HepG2 (cell line): ENCODE measurements around the gene NOS1AP. TPM values are rescaled to one million over a fixed set of nuclear protein-coding genes. Genes with fewer than 3 reads are reported as not detected.

Experiments used
- ATAC-seq: fragments of 200-7000 bp; cut with Tn5 transposase; 3 replicates; pipeline ENCODE4 v1.9.1; 2020; ENCODE audit warnings: mild to moderate bottlenecking, moderate library complexity
- BruUV-seq: library from RNA; stranded (reverse); fragments of 400-500 nt; replicated peaks from 2 replicates; lab custom pipeline; 2021; lab: Mats Ljungman, UMichigan
- CTCF ChIA-PET: fragments of 300-600 bp; formaldehyde crosslinking; extraction: SDS; loops from one replicate; lab custom pipeline; 2021; ENCODE audit warnings: low total read pairs, inconsistent platforms, low intra/inter-chr PET ratio; lab: Yijun Ruan, JAX
- POLR2A ChIA-PET: fragments of 350-600 bp; sonication (Branson Sonifier 250); formaldehyde crosslinking; loops from one replicate; lab custom pipeline; 2020; ENCODE audit warnings: antibody characterized with exemption, inconsistent platforms; lab: Yijun Ruan, JAX
- DNase-seq: peaks from one replicate; pipeline ENCODE4 v3.0.0-alpha.2; 2015; ENCODE audit warnings: low spot score
- FAIRE-seq: peaks from 3 replicates; lab custom pipeline; 2011; peaks lifted over from hg19 to GRCh38; lab: Jason Lieb, UNC
- H2AFZ ChIP-seq: one replicate; pipeline ENCODE4 v1.6.1; 2011; ENCODE audit warnings: low read length, inconsistent platforms
- H3K27ac ChIP-seq: fragments of 300-600 bp; 3 replicates; pipeline ENCODE4 v1.8.0; 2011; ENCODE audit warnings: mixed run types, mild to moderate bottlenecking, mixed read lengths, low read length, inconsistent platforms; ENCODE audit not compliant: insufficient read depth; ENCODE audit errors: extremely low read length
- H3K27me3 ChIP-seq, 2 experiments: fragments of 200-600 bp in 1 of 2; 2 replicates in 1 of 2; 3 replicates in 1 of 2; pipeline versions ENCODE4 v1.6.0 to v1.8.0; 2011; ENCODE audit warnings: low read length in 2 of 2, mild to moderate bottlenecking in 2 of 2, moderate library complexity in 2 of 2, inconsistent platforms in 1 of 2; ENCODE audit not compliant: insufficient read depth in 2 of 2, control insufficient read depth in 1 of 2
- H3K36me3 ChIP-seq, 2 experiments: fragments of 200-600 bp in 1 of 2; replicated peaks in 1 of 2; 2 replicates in 1 of 2; 3 replicates in 1 of 2; pipeline versions ENCODE4 v1.5.1 to v1.8.0; 2011; ENCODE audit warnings: low read length in 2 of 2, inconsistent platforms in 1 of 2; ENCODE audit not compliant: insufficient read depth in 2 of 2, control insufficient read depth in 1 of 2
- H3K4me1 ChIP-seq: 2 replicates; pipeline ENCODE4 v1.5.1; 2012; ENCODE audit warnings: low read length, inconsistent platforms; ENCODE audit not compliant: insufficient read depth
- H3K4me2 ChIP-seq: 2 replicates; pipeline ENCODE4 v1.6.0; 2011; ENCODE audit warnings: low read depth, low read length, inconsistent platforms
- H3K4me3 ChIP-seq, 3 experiments: fragments of 200-600 bp in 1 of 3; sonication (generic), shearing (Covaris generic) in 1 of 3; replicated peaks in 1 of 3; 2 replicates each; pipeline ENCODE4 v1.5.1; 2011 to 2016; ENCODE audit warnings: low read length in 3 of 3, inconsistent platforms in 2 of 3, low read depth in 2 of 3, mild to moderate bottlenecking in 2 of 3, control low read depth in 1 of 3, mixed read lengths in 1 of 3; ENCODE audit not compliant: insufficient read depth in 1 of 3
- H3K79me2 ChIP-seq: one replicate; pipeline ENCODE4 v1.6.1; 2011; ENCODE audit warnings: low read length, inconsistent platforms; ENCODE audit not compliant: insufficient read depth
- H3K9ac ChIP-seq: 2 replicates; pipeline ENCODE4 v1.6.0; 2011; ENCODE audit warnings: mild to moderate bottlenecking, low read depth, low read length, inconsistent platforms; ENCODE audit not compliant: insufficient read depth
- H3K9me3 ChIP-seq: 2 replicates; pipeline ENCODE4 v1.5.1; 2012; ENCODE audit warnings: mild to moderate bottlenecking, low read length
- H4K20me1 ChIP-seq: 2 replicates; pipeline ENCODE4 v1.6.0; 2011; ENCODE audit warnings: inconsistent platforms, mild to moderate bottlenecking, low read length, moderate library complexity; ENCODE audit not compliant: insufficient read depth
- CHCHD3 ChIP-seq: sonication (generic); formaldehyde crosslinking; IDR thresholded peaks from 2 replicates; pipeline ENCODE4 v1.8.0; 2022; ENCODE audit warnings: mild to moderate bottlenecking, missing genetic modification reagents, moderate library complexity
- EP300 ChIP-seq, 3 experiments: sonication (generic) in 1 of 3; formaldehyde crosslinking in 1 of 3; IDR thresholded peaks; 2 replicates each; pipeline versions ENCODE4 v1.5.1 to v1.6.1; 2011 to 2020; ENCODE audit warnings: low read depth in 2 of 3, low read length in 2 of 3, borderline replicate concordance in 1 of 3, improper control_type of control experiment in 1 of 3, mild to moderate bottlenecking in 1 of 3, missing genetic modification reagents in 1 of 3, moderate library complexity in 1 of 3
- MEF2D ChIP-seq: sonication (generic); formaldehyde crosslinking; IDR thresholded peaks from 2 replicates; pipeline ENCODE4 v1.5.1; 2020; ENCODE audit warnings: mild to moderate bottlenecking, missing genetic modification reagents
- NCOA1 ChIP-seq: sonication (generic); formaldehyde crosslinking; IDR thresholded peaks from 2 replicates; pipeline ENCODE4 v1.9.0; 2021; ENCODE audit warnings: missing genetic modification reagents
- PAWR ChIP-seq: sonication (generic); formaldehyde crosslinking; IDR thresholded peaks from 2 replicates; pipeline ENCODE4 v1.4.0; 2020; ENCODE audit warnings: missing genetic modification reagents, mild to moderate bottlenecking, borderline replicate concordance
- POLR2AphosphoS2 ChIP-seq: IDR thresholded peaks from 2 replicates; pipeline ENCODE4 v1.6.1; 2011; ENCODE audit warnings: low read depth, low read length, improper control_type of control experiment
- RFXAP ChIP-seq: sonication (generic); formaldehyde crosslinking; IDR thresholded peaks from 2 replicates; pipeline ENCODE4 v1.4.0; 2020; ENCODE audit warnings: missing genetic modification reagents, borderline replicate concordance
- SP2 ChIP-seq: sonication (generic); formaldehyde crosslinking; IDR thresholded peaks from 2 replicates; pipeline ENCODE4 v1.5.1; 2020; ENCODE audit warnings: mild to moderate bottlenecking, missing genetic modification reagents
- TAF15 ChIP-seq: fragments of 200-400 bp; formaldehyde crosslinking; IDR thresholded peaks from one replicate; pipeline ENCODE4 v1.6.1; 2018; ENCODE audit warnings: mild to moderate bottlenecking, low read depth, low read length; ENCODE audit not compliant: poor library complexity, severe bottlenecking
- TOE1 ChIP-seq: sonication (generic); formaldehyde crosslinking; IDR thresholded peaks from 2 replicates; pipeline ENCODE4 v1.4.0; 2020; ENCODE audit warnings: mild to moderate bottlenecking, missing genetic modification reagents
- ZMAT3 ChIP-seq: sonication (generic); formaldehyde crosslinking; conservative IDR thresholded peaks from 2 replicates; pipeline ENCODE4 v1.7.0; 2021; ENCODE audit warnings: missing genetic modification reagents
- ZNF589 ChIP-seq: sonication (generic); formaldehyde crosslinking; conservative IDR thresholded peaks from 2 replicates; pipeline ENCODE4 v1.8.0; 2022; ENCODE audit warnings: mild to moderate bottlenecking, moderate library complexity, missing genetic modification reagents
- ZNF841 ChIP-seq: sonication (generic); formaldehyde crosslinking; IDR thresholded peaks from 2 replicates; pipeline ENCODE4 v1.8.1; 2023; ENCODE audit warnings: missing genetic modification reagents, borderline replicate concordance
- in situ Hi-C: cut with HindIII; loops from 2 replicates; pipeline ENCODE4 v1.10.0; 2017; ENCODE audit warnings: low pct_unique_long_range_greater_than_20kb; ENCODE audit not compliant: extremely low pct_ligation_motif_present
- intact Hi-C: fragments of 100-400 bp; cut with micrococcal nuclease; formaldehyde crosslinking; loops from one replicate; pipeline ENCODE4 v1.10.0; 2022; ENCODE audit not compliant: unreplicated experiment
- polyA plus RNA-seq, 8 experiments: library from polyadenylated mRNA; depleted of rRNA in 3 of 8; stranded (reverse) in 7 of 8; unstranded in 1 of 8; fragments of >200 nt; fragmentation: Illumina TruSeq in 4 of 8; extraction: Trizol in 4 of 8; gene quantifications; 2 replicates each; pipeline versions ENCODE4 v1.2.1 to v1.2.3, GENCODE V29; 2011 to 2016; ENCODE audit warnings: low read depth in 4 of 8, missing spikeins in 1 of 8, mixed read lengths in 1 of 8; ENCODE audit not compliant: insufficient read depth in 1 of 8
- total RNA-seq, 5 experiments: library from RNA; depleted of rRNA; stranded (reverse); fragments of >200 nt; fragmentation: Illumina TruSeq; extraction: Trizol; gene quantifications; 2 replicates each; pipeline ENCODE4 v1.2.3, GENCODE V29; 2016; ENCODE audit warnings: low read depth in 1 of 5
- TF ChIP-seq, protein P1 (sequence below): sonication (generic); formaldehyde crosslinking; IDR thresholded peaks from 2 replicates; pipeline ENCODE4 v1.4.0; 2020; ENCODE audit warnings: missing genetic modification reagents, borderline replicate concordance
- TF ChIP-seq, protein P2 (sequence below): sonication (generic); formaldehyde crosslinking; IDR thresholded peaks from 2 replicates; pipeline ENCODE4 v1.5.1; 2020; ENCODE audit warnings: mild to moderate bottlenecking, moderate library complexity, missing genetic modification reagents
- TF ChIP-seq, protein P3 (sequence below): sonication (generic); formaldehyde crosslinking; IDR thresholded peaks from 2 replicates; pipeline ENCODE4 v1.4.0; 2020; ENCODE audit warnings: low read depth, mild to moderate bottlenecking, missing genetic modification reagents
- TF ChIP-seq, protein P4 (sequence below): sonication (generic); formaldehyde crosslinking; IDR thresholded peaks from 2 replicates; pipeline ENCODE4 v1.4.0; 2020; ENCODE audit warnings: mild to moderate bottlenecking, missing genetic modification reagents

NOS1AP gene
- total and polyA plus RNA-seq, 2 of the 13 experiments (the other 11 are each of a cell fraction or from before 2014, with no cell fraction given): 2.0 to 3.3 TPM

DNA sequence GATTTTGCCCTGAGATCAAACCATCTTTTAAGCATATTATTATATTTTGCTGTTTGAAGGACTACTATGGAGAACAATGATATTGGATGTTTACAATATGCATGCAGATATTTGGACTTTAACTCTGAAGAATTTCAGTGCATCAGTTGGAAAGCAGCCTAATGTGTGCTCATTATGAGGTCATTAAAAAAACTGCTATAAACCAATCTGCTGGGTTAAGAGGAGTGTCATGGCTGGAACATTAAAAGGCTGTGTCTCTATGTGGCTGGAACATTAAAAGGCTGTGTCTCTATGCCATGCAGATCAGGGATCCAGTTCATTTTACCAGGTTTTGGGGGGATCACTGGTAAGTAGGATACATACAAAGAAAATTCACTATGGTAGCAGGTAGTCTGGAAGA is 229.5 kb downstream of the NOS1AP start:
- in situ Hi-C loops (no loop called here), intact Hi-C loops (no loop called here)
- FAIRE-seq (no peak), DNase-seq (no peak), ATAC-seq (no peak)
- Histone ChIP-seq H4K20me1 (no peaks in the 10 kb centered on the region), H3K9ac (no peak overlapping the region), H3K79me2 (no peaks in the 10 kb centered on the region), H3K4me2 (no peak overlapping the region), H2AFZ (no peak overlapping the region), H3K36me3 (peaks cover 4 to 20% of the 10 kb centered on the region in 2 experiments; a peak in 4 of 5 replicates), H3K9me3 (no peaks in the 10 kb centered on the region), H3K27me3 (no peaks in the 10 kb centered on the region), H3K27ac (no peak overlapping the region), H3K4me1 (no peaks in the 10 kb centered on the region), H3K4me3 (no peak overlapping the region)
- POLR2A ChIA-PET: no interaction called here
- no TSS peak for BruUV-seq
- CTCF ChIA-PET: no interaction called here
- TF ChIP-seq MEF2D (CRISPR knock-in tag): no peak
- no peak for TF ChIP-seq EP300 (IDR thresholded peaks at IDR 0.05; ENCODE audit: low read depth in 2 of 2, low read length in 2 of 2)
- no peak for TF ChIP-seq EP300 (CRISPR knock-in tag; IDR thresholded peaks at IDR 0.05; ENCODE audit: borderline replicate concordance)
- TF ChIP-seq ZNF841: no peak
- no peak for TF ChIP-seq CHCHD3
- TF ChIP-seq ZNF589 (CRISPR knock-in tag): no peak
- TF ChIP-seq NCOA1 (CRISPR knock-in tag): no peak
- no peak for TF ChIP-seq TOE1 (CRISPR knock-in tag)
- TF ChIP-seq, protein P1, sequence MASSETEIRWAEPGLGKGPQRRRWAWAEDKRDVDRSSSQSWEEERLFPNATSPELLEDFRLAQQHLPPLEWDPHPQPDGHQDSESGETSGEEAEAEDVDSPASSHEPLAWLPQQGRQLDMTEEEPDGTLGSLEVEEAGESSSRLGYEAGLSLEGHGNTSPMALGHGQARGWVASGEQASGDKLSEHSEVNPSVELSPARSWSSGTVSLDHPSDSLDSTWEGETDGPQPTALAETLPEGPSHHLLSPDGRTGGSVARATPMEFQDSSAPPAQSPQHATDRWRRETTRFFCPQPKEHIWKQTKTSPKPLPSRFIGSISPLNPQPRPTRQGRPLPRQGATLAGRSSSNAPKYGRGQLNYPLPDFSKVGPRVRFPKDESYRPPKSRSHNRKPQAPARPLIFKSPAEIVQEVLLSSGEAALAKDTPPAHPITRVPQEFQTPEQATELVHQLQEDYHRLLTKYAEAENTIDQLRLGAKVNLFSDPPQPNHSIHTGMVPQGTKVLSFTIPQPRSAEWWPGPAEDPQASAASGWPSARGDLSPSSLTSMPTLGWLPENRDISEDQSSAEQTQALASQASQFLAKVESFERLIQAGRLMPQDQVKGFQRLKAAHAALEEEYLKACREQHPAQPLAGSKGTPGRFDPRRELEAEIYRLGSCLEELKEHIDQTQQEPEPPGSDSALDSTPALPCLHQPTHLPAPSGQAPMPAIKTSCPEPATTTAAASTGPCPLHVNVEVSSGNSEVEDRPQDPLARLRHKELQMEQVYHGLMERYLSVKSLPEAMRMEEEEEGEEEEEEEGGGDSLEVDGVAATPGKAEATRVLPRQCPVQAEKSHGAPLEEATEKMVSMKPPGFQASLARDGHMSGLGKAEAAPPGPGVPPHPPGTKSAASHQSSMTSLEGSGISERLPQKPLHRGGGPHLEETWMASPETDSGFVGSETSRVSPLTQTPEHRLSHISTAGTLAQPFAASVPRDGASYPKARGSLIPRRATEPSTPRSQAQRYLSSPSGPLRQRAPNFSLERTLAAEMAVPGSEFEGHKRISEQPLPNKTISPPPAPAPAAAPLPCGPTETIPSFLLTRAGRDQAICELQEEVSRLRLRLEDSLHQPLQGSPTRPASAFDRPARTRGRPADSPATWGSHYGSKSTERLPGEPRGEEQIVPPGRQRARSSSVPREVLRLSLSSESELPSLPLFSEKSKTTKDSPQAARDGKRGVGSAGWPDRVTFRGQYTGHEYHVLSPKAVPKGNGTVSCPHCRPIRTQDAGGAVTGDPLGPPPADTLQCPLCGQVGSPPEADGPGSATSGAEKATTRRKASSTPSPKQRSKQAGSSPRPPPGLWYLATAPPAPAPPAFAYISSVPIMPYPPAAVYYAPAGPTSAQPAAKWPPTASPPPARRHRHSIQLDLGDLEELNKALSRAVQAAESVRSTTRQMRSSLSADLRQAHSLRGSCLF (CRISPR knock-in tag): no peak
- no peak for TF ChIP-seq ZMAT3 (CRISPR knock-in tag)
- no peak for TF ChIP-seq TAF15
- TF ChIP-seq, protein P2, sequence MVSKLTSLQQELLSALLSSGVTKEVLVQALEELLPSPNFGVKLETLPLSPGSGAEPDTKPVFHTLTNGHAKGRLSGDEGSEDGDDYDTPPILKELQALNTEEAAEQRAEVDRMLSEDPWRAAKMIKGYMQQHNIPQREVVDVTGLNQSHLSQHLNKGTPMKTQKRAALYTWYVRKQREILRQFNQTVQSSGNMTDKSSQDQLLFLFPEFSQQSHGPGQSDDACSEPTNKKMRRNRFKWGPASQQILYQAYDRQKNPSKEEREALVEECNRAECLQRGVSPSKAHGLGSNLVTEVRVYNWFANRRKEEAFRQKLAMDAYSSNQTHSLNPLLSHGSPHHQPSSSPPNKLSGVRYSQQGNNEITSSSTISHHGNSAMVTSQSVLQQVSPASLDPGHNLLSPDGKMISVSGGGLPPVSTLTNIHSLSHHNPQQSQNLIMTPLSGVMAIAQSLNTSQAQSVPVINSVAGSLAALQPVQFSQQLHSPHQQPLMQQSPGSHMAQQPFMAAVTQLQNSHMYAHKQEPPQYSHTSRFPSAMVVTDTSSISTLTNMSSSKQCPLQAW: no peak
- TF ChIP-seq, protein P3, sequence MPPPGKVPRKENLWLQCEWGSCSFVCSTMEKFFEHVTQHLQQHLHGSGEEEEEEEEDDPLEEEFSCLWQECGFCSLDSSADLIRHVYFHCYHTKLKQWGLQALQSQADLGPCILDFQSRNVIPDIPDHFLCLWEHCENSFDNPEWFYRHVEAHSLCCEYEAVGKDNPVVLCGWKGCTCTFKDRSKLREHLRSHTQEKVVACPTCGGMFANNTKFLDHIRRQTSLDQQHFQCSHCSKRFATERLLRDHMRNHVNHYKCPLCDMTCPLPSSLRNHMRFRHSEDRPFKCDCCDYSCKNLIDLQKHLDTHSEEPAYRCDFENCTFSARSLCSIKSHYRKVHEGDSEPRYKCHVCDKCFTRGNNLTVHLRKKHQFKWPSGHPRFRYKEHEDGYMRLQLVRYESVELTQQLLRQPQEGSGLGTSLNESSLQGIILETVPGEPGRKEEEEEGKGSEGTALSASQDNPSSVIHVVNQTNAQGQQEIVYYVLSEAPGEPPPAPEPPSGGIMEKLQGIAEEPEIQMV (CRISPR knock-in tag): no peak
- TF ChIP-seq, protein P4, sequence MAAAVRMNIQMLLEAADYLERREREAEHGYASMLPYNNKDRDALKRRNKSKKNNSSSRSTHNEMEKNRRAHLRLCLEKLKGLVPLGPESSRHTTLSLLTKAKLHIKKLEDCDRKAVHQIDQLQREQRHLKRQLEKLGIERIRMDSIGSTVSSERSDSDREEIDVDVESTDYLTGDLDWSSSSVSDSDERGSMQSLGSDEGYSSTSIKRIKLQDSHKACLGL (CRISPR knock-in tag): no peak
- no peak for TF ChIP-seq SP2 (CRISPR knock-in tag)
- no peak for TF ChIP-seq PAWR (CRISPR knock-in tag)
- TF ChIP-seq RFXAP (CRISPR knock-in tag): no peak
- no peak for TF ChIP-seq POLR2AphosphoS2
